ENCODE measurements around the gene TMUB1.

Gene TMUB1

DNA sequence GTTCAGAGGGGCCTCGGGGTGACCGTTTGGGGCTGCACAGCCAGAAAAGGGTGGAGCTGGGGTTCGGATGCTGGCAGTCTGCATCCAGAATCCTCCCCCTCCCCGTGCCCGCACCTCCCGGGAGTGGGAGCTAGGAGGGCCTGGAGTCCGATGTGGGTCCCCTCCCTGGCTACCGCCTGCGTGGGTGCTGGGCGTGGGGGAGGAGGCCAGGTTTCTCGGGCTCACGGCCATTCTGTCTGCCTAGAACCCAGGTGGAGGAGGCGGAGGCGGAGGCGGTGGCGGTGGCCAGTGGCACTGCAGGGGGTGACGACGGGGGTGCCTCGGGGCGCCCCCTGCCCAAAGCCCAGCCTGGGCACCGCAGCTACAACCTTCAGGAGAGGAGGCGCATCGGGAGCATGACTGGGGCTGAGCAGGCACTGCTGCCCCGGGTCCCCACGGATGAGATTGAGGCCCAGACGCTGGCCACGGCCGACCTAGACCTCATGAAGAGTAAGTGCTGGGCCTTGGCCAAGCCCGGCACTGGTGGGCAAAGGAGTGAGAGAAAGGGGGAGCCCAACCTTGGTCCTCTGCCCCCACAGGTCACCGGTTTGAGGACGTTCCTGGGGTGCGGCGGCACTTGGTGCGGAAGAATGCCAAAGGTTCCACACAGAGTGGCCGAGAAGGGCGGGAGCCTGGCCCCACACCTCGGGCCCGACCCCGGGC is 16.9 kb downstream of the TMUB1 start:
- no peak for DNase-seq

DNA sequence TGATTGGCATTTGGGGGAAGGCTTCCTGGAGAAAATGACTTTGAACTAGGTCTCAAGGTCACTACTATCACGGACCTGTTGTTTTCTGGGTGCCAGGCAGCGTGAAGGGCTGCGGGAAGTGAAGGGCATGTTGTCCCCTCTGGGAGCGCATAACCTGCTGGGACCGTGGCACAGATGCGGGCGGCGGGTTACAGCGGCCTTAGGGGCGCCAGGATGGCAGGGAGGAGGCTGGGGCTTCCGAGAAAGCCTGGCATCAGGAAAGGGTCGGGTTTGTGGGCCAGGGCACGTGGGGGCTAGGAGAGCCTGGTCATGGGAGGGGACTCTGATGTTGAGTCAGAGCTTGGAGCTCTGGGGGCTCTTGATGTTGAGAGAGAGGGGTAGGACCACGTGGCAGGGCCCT is 17.8 kb downstream of the TMUB1 start:
- no peak for DNase-seq

DNA sequence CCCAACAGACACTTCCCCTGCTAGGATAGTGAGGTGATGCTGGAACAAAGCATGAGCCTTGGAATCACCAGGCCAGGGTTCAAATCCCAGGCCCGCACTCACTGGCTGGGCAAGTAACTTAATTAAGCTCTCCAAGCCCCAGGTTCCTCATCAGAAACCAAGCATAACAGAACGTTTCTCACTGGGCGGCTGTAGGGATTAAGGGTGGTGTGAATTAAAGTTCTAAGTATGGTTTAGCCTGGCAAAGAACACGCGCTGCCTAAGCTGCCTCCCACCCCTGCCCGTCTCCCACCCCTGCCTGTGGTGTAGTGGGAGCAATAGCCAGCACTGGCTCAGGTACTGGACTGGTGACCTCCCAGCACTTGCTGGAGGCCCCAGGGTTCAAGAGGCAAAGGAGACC is 18.3 kb downstream of the TMUB1 start:
- DNase-seq: no peak

DNA sequence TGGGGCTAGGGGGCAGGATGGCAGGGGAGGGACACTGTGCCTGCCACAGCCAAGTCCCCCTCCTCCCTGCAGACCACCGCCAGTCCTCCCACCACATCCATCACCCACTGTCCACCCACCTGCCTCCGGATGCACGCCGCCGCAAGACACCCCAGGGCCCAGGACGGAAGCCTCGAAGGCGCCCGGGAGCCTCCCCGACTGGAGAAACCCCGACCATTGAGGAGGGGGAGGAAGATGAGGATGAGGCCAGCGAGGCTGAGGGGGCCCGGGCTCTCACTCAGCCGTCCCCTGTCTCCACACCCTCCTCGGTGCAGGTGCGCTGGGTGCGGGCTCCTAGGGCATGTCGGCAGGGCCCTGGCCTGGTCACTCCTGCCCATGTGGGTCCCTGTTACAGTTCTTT is 18.8 kb downstream of the TMUB1 start:
- no peak for DNase-seq

DNA sequence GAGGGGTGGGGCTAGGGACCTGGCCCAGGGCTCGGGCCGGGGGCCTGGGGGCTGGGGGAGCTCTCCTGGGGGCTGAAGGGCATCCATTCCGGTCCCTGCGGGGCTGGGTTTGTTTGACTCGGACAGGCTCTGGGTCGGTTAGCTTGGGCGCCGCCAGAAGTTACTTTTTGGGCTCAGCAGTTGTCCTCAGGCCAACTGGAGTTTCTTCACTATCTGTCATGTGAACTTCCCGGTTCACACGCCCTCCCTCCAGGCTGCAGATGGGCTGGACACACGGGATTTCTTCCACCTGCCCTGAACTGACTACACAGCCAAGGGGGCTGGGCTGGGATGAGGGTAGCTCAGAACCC is 20.1 kb downstream of the TMUB1 start:
- no peak for DNase-seq

DNA sequence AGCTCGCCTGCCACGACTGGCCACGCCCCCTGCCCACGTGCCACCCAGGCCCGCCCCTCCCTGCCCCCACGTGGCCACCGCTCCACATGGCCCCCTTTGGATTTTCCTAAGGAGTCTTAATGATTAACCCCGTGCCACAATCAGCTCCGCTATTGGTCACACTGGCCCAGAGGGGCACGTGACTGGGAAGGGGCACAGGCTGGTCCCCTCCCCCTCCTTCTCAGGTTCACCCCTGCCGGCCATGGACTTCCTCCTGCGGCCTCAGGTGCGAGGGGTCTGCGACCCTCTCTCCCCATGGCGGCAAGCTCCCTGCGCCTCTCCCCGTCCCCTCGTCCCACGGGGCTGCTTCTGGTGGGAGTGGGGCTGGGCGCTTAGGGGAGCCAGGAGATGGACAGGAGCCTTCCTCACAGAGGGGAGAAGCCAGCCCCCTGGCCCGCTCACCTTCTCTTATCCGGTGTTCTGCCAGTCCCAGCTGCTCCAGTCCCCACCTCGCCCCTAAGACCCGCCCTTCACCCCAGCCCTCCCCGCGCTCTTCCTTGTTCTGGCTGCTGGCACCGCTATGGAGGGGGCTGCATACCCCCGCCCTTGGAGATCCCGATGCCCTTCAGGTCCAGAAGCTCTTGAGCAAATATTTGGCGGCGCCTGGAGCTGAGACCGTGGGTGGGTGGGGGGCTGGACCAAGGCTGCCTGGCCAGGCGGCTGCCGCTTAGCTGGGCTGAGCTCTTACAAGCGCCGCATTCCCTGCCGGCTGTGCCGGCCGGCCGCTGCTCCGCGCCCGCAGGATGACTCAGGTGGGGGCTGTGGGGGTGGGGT is 20.7 kb downstream of the TMUB1 start:
- no peak for DNase-seq

DNA sequence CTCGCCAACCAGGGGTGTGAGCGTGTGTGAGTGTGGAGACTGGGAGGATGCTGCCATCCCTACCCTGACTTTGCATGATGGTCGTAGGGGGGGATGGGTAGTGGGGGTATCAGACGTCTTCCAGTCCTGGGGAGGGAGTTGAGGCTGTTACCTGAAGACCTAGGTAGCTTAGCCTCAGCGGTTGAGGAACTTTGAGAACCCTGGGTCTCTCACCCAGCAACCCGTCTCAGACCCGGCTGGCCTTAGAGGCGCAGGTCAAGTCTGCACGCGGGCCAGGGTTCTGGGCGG is 21.2 kb downstream of the TMUB1 start:
- DNase-seq: no peak

DNA sequence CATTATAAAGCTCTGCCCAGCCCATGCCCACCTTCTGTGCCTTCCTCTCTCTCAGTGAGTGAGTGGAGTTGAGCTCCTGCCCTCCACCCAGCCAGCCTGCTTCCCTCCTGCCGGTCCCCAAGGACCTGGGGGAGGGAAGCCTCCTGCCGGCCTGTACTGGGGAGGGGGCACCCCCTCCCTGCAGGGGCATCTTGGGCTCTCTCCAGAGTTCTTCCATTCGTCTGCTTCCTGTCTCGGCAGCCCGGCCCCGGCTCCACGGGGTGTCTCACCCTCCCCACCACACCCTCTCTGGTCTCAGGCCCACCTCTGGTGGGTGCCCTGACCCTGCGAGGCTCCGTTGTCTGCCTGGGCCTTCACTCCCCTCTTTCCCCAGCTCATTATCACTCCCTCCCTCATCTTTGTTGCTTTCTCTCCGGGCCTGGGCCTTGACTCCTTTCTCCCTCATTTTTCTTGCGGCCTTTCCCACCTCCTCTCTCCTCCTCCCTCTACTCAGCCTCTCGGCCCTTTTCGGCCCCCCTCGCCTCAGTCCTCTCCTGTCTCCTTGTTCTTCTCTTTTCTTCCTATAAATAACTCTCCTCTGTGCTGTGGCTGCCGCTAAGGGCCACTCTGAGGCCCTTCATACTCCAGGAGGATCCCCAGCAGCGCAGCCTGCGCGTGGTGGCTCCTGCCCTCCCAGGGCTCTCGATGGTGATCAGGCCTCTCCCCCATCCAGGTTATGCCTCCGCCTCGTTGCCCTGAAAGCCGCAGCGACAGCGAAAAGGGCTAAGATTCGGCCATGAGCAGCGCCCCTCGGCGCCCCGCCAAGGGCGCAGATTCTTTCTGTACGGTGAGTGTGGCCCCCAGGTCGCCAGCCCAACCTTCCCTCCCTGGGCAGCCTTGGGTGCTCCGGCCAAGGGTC is 21.8 kb downstream of the TMUB1 start:
- no peak for DNase-seq

DNA sequence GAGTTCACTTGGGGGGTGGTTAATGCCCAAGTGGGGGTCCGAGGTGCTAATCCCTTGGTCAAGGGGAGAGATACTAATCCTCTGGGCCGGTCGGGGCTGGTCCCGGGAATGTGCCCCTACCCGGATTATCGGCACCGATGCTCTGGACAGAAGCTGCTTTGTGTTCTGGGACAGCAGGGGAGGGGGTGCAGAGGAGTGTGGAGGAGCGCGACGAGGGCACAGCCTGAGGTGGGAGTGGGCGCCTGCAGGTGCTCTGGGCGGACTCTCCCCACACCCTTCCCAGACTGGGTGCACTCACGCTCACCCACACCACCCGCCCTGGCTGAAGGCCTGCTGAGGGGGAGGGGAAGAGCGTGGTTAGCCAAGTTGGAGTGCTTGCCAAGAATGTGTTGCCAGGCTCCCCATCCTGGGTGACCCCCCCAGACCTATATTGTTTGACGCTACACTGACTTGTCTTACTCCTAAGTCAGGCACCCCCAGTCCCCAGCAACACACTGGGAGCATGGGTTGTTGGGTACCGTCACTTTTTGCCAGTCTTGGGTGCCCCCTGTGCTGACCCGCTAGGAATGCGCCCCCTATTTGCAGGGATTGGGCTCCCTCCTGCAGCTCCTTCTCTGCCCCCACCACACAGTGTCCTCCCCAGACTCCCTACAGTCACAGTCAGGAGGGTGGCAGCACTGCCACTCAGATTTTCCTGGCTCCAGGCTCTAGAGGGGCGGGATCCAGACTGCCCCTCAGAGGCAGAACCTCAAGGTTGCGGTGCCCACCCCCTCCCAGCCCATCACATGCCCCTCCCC is 22.7 kb downstream of the TMUB1 start:
- no peak for DNase-seq

DNA sequence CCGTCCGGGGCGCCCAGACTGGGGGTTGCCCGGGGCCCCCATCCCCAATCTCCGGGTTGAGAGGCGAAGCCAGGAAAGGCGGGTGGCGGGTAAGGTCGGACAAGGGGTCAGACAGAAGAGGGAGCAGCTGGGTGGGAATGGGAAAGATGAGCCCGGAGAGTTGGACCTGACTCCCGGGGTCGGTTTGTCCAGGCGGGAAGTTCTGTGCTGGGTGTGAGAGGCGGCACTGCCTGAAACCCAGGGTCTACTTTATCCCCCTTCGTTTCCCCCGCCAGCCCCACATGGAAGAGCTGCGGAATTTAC is 23.2 kb downstream of the TMUB1 start:
- no peak for DNase-seq

DNA sequence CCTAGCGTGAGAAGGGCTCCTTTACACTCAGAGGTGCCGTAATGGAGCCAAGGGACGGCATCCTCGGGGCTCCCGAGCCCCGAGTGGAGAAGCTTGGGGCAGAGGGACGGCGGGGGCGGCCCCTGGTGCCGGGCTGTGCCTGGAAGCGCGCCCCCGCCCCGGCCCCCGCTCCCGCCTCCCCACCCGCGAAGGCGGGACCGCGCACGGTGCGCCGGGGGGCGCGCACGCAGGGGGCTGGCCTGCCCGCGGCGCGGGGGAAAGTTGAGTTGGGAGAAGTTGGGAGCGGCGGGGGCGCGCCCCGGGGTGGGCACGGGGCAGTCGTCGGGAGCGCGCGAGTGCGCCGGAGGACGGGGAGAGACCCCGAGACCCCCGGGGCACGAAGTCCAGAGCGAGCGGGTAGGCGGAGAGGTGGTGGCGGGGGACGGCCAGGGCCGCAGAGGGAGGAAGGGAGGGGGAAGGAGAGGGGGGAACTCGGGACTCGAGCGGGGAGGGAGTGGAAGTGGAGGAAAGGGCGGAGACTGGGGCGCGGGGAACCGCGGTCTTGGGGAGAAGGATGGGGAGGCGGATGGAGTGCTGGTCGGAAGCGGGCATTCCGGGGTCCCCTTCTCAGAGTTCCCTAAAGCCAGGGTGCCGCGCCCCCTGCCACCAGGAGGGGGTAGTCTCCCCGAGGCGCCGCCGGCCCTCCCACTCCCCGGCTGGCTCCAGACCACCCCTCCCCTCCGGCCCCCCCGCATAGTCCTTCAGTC is 23.8 kb downstream of the TMUB1 start, which contains the start of gene SLC4A2:
SLC4A2 (plus strand) TSS at position 223 of the 746 bp plus-strand sequence. CDS start 2,399 bp downstream, outside the sequence.
- peak; percentile 39 for DNase-seq

DNA sequence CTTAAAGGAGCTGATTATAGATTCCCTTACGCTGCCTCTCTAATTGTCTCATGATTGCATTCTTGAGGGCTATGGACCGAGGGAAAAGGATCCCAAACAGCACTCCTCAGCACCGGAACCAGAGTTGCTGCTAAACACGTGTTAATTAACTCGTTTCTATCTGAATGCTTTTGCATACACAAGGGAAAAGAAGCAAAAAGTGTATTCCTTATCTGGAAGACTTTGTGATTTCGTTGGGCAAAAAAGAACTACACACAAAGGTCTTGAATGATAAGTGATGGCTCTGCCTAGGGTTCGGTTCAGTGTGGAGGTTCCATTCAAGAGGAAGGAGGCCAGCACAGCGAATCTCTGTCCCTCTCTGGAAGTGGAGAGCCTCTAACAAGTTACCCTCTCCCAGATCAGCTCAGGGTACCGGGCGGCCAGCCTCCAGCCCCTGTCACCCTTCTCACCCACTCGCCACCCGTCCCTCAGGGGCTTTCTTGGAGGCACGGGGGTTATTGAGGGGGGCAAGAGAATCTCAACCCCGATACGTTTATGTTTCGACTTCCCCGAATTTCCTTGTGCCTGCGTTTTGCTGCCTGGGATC is 24.4 kb downstream of the TMUB1 start:
- no peak for DNase-seq

DNA sequence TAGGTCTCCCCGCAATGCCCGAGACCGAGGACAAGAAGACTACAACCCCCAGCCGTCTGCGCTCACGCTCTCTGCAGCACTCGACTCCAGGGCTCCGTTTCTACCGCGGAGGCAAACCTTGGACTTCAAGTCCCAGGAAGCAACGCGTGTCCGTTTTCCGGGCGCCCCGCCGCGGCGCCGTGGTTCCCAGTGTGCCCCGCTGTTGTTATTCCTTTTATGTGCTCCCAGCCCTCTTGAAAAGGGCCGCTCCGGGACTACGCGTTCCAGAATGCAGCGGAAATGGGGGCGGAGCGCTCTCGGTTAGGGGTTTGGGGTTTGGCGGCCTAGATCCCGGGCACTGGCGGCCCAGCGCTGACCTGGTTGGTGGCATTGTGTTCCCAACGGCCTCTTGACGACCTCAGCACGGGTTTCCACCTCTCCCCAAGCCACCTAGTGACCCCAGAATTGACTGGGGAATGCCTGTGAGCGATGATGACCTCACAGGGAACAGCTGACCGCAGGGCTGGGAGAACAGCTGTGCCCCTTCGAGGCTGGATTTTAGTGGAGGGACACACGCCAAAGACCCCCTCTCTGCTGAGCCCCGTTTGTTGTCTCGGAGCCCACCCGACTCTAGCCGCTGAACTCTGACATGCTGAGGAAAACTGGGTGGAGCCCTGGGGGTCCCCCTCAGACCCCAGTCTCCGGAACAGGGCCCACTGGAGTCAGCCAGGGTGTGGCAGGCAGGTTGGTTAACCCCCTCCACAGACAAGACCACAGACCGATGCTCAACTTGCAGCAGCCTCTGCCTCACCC is 25.1 kb downstream of the TMUB1 start:
- DNase-seq: peak; percentile 97

DNA sequence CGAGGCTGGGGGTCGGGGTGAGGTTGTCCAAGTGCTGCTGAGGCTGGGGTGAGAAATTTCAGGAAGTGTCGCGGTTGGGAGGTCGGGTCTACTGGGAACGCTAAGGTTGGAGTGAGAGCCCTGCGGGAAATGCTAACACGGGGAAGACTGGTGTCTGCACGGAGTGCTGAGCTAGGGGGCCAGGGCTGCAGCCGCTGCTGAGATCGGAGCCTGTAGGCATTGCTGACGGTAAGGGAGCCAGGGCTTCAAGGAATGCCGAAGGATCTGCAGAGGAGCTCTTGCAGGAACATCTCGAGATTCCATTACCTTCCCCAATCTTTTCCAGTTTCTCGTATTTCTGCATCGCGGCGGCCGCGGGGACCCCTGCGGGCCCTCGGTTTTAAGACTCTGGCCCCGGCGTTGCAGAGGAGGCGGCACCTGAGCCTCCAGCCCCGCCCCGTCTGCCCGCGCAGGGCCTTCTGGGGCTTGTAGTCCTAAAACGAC is 25.7 kb downstream of the TMUB1 start, which contains the start of gene CDK5:
CDK5 (minus strand) TSS at position 392 of the 483 bp plus-strand sequence; CDS start at position 343, 49 bp downstream.
- DNase-seq: peak; percentile 49

DNA sequence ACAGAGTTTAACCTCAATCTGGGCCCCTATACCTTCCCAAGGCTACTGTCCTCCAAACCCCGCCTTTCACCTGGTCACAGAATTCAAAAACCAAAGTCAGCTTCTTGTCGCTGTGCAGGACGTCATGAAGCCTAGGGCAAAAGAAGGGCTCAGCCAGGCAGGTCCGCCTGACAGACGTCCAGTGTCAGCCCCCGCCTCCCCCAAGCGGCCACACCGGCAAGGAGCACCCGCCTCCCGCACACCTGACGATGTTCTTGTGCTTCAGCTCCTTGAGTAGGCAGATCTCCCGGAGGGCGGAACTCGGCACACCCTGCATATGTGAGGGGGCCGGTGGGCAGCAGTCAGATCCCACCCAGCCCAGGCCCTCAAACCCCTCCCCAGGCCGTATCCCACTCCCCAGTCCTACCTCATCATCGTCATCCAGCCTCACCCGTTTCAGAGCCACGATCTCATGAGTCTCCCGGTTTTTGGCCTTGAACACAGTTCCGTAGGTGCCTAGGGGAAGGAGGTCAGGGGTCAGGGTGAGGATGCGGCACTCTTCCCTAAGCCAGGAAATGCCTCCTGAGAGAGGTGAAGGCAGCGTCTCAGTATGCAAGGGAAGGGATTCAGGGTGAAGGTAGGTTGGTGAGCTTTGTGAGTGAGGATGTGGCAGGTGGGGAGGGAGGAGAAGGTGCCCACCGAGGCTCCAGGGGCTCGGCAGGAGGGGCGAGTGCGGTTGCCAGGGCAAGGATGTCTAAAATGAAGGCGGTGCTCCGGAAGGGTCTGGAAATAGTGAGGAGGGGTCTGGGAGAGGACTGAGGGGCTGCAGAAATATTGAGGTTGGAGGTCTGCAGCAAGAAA is 26.4 kb downstream of the TMUB1 start:
- DNase-seq: no peak

DNA sequence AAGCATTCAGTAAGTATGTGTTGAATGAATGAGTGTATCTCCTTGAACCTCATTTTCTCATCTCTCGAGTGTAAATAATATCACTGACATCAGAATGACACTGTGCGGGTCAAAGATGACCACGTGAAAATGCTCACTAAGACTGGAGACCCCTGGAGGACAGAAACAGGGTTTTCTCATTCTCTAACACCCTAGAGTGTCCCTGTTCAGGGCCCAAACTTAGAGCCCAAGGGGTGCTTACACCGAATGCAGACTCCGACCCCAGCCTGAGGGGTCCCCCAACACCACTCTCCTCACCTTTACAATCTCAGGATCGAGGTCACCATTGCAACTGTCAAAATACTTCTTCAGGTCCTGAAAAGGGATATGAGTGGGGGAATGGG is 27.0 kb downstream of the TMUB1 start:
- no peak for DNase-seq

DNA sequence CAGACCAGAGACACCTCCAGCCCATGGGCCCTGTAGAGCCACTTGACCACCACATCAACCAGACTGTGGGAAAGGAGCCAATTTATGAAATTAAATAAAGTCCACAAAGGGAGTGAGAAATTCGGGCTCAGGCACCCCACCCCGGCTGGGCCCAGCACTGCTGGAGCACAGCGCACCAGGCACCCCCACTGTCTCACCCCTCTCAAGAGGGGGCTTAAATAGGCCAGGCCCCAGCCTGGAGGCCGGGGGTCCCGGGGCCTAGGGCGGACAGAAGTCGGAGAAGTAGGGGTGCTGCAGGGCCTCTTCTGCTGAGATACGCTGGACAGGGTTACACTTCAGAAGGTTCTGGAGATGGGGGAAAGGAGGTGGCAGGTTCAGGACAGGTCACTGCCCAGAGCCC is 29.5 kb downstream of the TMUB1 start:
- no peak for DNase-seq

DNA sequence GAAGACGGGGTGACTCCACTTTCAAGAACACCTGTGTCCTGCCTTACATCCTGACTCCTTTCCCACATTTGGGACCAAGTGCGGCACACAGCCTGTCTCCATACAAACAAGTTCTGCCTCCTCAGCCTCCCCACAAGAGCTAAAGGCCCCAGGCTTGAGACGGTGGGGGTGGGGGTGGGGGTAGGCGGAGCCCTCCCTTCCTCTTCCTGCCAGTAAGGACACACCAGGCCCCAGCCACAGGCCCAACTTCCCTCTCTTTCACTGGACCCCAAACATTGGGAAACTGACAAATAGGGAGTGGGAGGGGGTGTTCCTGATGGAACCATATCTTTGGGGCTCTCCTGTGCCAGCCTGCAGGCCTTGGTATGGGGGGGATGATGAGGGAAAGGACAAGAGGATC is 30.2 kb downstream of the TMUB1 start:
- DNase-seq: no peak

DNA sequence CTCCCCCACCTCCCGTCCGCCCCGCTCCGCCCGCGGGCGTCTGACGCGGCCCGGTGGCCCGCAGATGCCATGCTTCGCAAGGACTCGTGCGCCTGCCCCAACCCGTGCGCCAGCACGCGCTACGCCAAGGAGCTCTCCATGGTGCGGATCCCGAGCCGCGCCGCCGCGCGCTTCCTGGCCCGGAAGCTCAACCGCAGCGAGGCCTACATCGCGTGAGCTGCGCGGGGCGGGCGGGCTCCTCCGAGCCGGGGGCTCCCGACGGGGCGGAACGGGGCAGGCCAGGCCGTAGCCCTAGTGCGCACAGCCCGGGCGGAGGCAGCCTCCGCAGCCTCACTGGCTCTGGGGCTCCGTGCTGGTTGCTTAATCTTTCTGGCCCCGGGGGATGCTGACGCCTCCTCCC is 32.2 kb downstream of the TMUB1 start:
- no peak for DNase-seq
